SW 1271 (cell line): ENCODE results near the gene RASA3.

Source experiments
- DNase-seq, 2 experiments: peaks; one replicate each; lab custom pipeline; 2025; lab: John Stamatoyannopoulos, UW

Gene RASA3

GRCh38 chr13:113952151-113952982, 180.1 kb downstream of the RASA3 start:
- DNase-seq, result no peak

GRCh38 chr13:113951246-113951999, 181.0 kb downstream of the RASA3 start:
- DNase-seq, result no peak

- DNase-seq, result no peak
These were observed 181.8 kb downstream of the RASA3 start for GRCh38 chr13:113950451-113951245.

- no peak for DNase-seq
These were observed 182.9 kb downstream of the RASA3 start for GRCh38 chr13:113949546-113949945.

GRCh38 chr13:113948034-113948742, 184.2 kb downstream of the RASA3 start:
- no peak for DNase-seq

- no peak for DNase-seq
These were observed 185.0 kb downstream of the RASA3 start for GRCh38 chr13:113947311-113948033.

GRCh38 chr13:113946409-113947181, 185.8 kb downstream of the RASA3 start:
- no peak for DNase-seq

- DNase-seq, result no peak
These were observed 186.5 kb downstream of the RASA3 start for GRCh38 chr13:113945857-113946408.

GRCh38 chr13:113943821-113944565, 188.4 kb downstream of the RASA3 start:
- no peak for DNase-seq

GRCh38 chr13:113942591-113943103, 189.8 kb downstream of the RASA3 start:
- no peak for DNase-seq

- DNase-seq, result no peak
These were observed 190.7 kb downstream of the RASA3 start for GRCh38 chr13:113941571-113942191.

- no peak for DNase-seq
These were observed 192.5 kb downstream of the RASA3 start for GRCh38 chr13:113939944-113940297.

GRCh38 chr13:113939129-113939943, 193.1 kb downstream of the RASA3 start:
- no peak for DNase-seq

GRCh38 chr13:113938716-113939115, 193.7 kb downstream of the RASA3 start:
- DNase-seq, result no peak

GRCh38 chr13:113938246-113938645, 194.2 kb downstream of the RASA3 start:
- DNase-seq, result no peak

- DNase-seq, result no peak
These were observed 194.8 kb downstream of the RASA3 start for GRCh38 chr13:113937527-113938180.

- no peak for DNase-seq
These were observed 195.3 kb downstream of the RASA3 start for GRCh38 chr13:113937073-113937472.
